B cell (primary cell): ENCODE results near the gene TAF11L5. TPM values are rescaled to one million over a fixed set of nuclear protein-coding genes. Genes with fewer than 3 reads are reported as not detected.
"Not testable (repeated sequence)": the region's sequence is repeated elsewhere in the genome, so short reads cannot be mapped to it uniquely, and the experiment has no call there.

Experiments
- ATAC-seq: fragments of 200-7000 bp; cut with Tn5 transposase; one replicate; pipeline ENCODE4 v1.10.0; 2021; ENCODE audit warnings: low read depth, mild to moderate bottlenecking, moderate number of reproducible peaks, moderate library complexity
- CTCF ChIA-PET: fragments of 350-600 bp; sonication (Branson Sonifier 250); formaldehyde crosslinking; loops from one replicate; lab custom pipeline; 2021; ENCODE audit warnings: antibody characterized with exemption, inconsistent platforms; lab: Charles Lee
- POLR2A ChIA-PET: fragments of 350-600 bp; sonication (Branson Sonifier 250); formaldehyde crosslinking; loops from one replicate; lab custom pipeline; 2021; ENCODE audit warnings: antibody characterized with exemption; lab: Charles Lee
- DNase-seq: peaks from one replicate; pipeline ENCODE4 v3.0.0; 2013
- H2AFZ ChIP-seq: 2 replicates; pipeline ENCODE4 v1.6.1; 2012; ENCODE audit warnings: mild to moderate bottlenecking, low read depth, low read length; ENCODE audit not compliant: insufficient read depth, poor library complexity, severe bottlenecking
- H3K27ac ChIP-seq, 2 donors: 1 replicate in 1 of 2; 2 replicates in 1 of 2; pipeline ENCODE4 v1.5.1; 2012 to 2013; ENCODE audit warnings: low read length in 2 of 2, mild to moderate bottlenecking in 2 of 2, moderate library complexity in 1 of 2
- H3K27me3 ChIP-seq, 4 experiments: fragments of 200-600 bp in 1 of 4; sonication (generic) in 1 of 4; replicated peaks in 1 of 4; 1 replicate in 2 of 4; 2 replicates in 2 of 4; pipeline versions ENCODE4 v1.6.1 to v1.7.0; 2013 to 2016; ENCODE audit warnings: low read length in 3 of 4, mild to moderate bottlenecking in 2 of 4, mixed read lengths in 1 of 4, moderate library complexity in 1 of 4; ENCODE audit not compliant: insufficient read depth in 4 of 4, control insufficient read depth in 3 of 4; ENCODE audit errors: control extremely low read depth in 1 of 4
- H3K36me3 ChIP-seq, 2 experiments: replicated peaks in 1 of 2; 1 replicate in 1 of 2; 2 replicates in 1 of 2; pipeline versions ENCODE4 v1.6.1 to v1.7.1; 2013; ENCODE audit warnings: low read length in 1 of 2; ENCODE audit not compliant: insufficient read depth in 2 of 2, control insufficient read depth in 1 of 2; ENCODE audit errors: control extremely low read depth in 1 of 2, extremely low read depth in 1 of 2
- H3K4me1 ChIP-seq, 2 donors: fragments of 200-600 bp in 1 of 2; sonication (generic) in 1 of 2; 1 replicate in 1 of 2; 2 replicates in 1 of 2; pipeline versions ENCODE4 v1.5.1 to v1.6.1; 2013 to 2017; ENCODE audit warnings: low read length in 2 of 2; ENCODE audit not compliant: control insufficient read depth in 2 of 2, insufficient read depth in 2 of 2
- H3K4me2 ChIP-seq: replicated peaks from 2 replicates; pipeline ENCODE3; 2012; ENCODE audit warnings: mild to moderate bottlenecking, low read depth, low read length; ENCODE audit not compliant: poor library complexity, severe bottlenecking
- H3K4me3 ChIP-seq, 5 experiments: fragments of 200-600 bp in 1 of 5; sonication (generic) in 1 of 5; 1 replicate in 3 of 5; 2 replicates in 2 of 5; pipeline versions ENCODE4 v1.5.1 to v1.7.0; 2011 to 2016; ENCODE audit warnings: low read length in 4 of 5, mild to moderate bottlenecking in 4 of 5, low read depth in 2 of 5, control low read depth in 1 of 5, moderate library complexity in 1 of 5; ENCODE audit not compliant: insufficient read depth in 1 of 5; ENCODE audit errors: control extremely low read depth in 1 of 5, extremely low read depth in 1 of 5
- H3K79me2 ChIP-seq: fragments of 200-600 bp; sonication (generic); one replicate; pipeline ENCODE4 v1.6.0; 2016; ENCODE audit warnings: low read length; ENCODE audit not compliant: control insufficient read depth, insufficient read depth
- H3K9ac ChIP-seq: fragments of 200-600 bp; sonication (generic); 2 replicates; pipeline ENCODE4 v1.6.1; 2017; ENCODE audit warnings: mild to moderate bottlenecking, low read length, moderate library complexity
- H3K9me3 ChIP-seq, 3 donors: one replicate each; pipeline versions ENCODE4 v1.6.1 to v1.7.1; 2013; ENCODE audit warnings: low read length in 2 of 3; ENCODE audit not compliant: control insufficient read depth in 2 of 3, insufficient read depth in 1 of 3; ENCODE audit errors: control extremely low read depth in 1 of 3
- H4K20me1 ChIP-seq: 2 replicates; pipeline ENCODE4 v1.6.0; 2012; ENCODE audit warnings: mild to moderate bottlenecking, low read length; ENCODE audit not compliant: insufficient read depth, control insufficient read depth, poor library complexity, severe bottlenecking
- H3K27ac Mint-ChIP-seq: one replicate; pipeline ENCODE4 v1.8.0; 2021; ENCODE audit warnings: mixed read lengths
- H3K27me3 Mint-ChIP-seq: one replicate; pipeline ENCODE4 v1.8.0; 2021; ENCODE audit warnings: mixed read lengths
- H3K4me1 Mint-ChIP-seq: one replicate; pipeline ENCODE4 v1.8.0; 2021; ENCODE audit warnings: mixed read lengths
- H3K4me3 Mint-ChIP-seq: one replicate; pipeline ENCODE4 v1.8.0; 2021; ENCODE audit warnings: mixed read lengths
- H3K9me3 Mint-ChIP-seq: one replicate; pipeline ENCODE4 v1.8.0; 2022; ENCODE audit warnings: mixed read lengths; ENCODE audit not compliant: insufficient read depth
- CTCF ChIP-seq: fragments of 200-600 bp; IDR thresholded peaks from one replicate; pipeline ENCODE4 v1.8.0; 2022; ENCODE audit warnings: antibody characterized with exemption, mild to moderate bottlenecking
- EZH2 ChIP-seq: IDR thresholded peaks from 2 replicates; pipeline ENCODE4 v1.6.1; 2012; ENCODE audit warnings: borderline replicate concordance, low read depth, mild to moderate bottlenecking, moderate library complexity, low read length; ENCODE audit not compliant: insufficient read depth, poor library complexity, severe bottlenecking
- WGBS: methylation state at CpG from one replicate; pipeline ENCODE4 v1.1.5; 2013; ENCODE audit warnings: missing lambda C conversion rate; ENCODE audit not compliant: insufficient coverage; 5-methylcytosine and 5-hydroxymethylcytosine counted together
- intact Hi-C: fragments of 100-400 bp; cut with micrococcal nuclease; formaldehyde crosslinking; loops from one replicate; pipeline ENCODE4 v1.10.0; 2022
- polyA plus RNA-seq: library from polyadenylated mRNA; depleted of rRNA; stranded (reverse); fragments of >200 nt; gene quantifications from 2 replicates; pipeline ENCODE4 v1.2.3, GENCODE V29; 2012
- total RNA-seq, 2 donors: library from RNA; stranded (reverse); fragments of 120-200 nt in 1 of 2; gene quantifications; 1 replicate in 1 of 2; 2 replicates in 1 of 2; pipeline versions ENCODE4 v1.2.3 to v1.2.4, GENCODE V29; 2013 to 2022

TAF11L5 gene
- total and polyA plus RNA-seq, 2 donors (not counting 1 experiment from before 2014, with no cell fraction given) = not detected

- Histone ChIP-seq H4K20me1 (no peaks in the 10 kb centered on the region), H3K4me3 (no peak overlapping the region), H3K4me1 (no peaks in the 10 kb centered on the region), H3K36me3 (no peaks in the 10 kb centered on the region), H3K27me3 (no peaks in the 10 kb centered on the region), H3K79me2 (no peaks in the 10 kb centered on the region), H3K27ac (no peak overlapping the region), H3K9ac (no peak overlapping the region), H3K4me2 (no peak overlapping the region), H3K9me3 (peaks cover 0 to 8% (median 0%) of the 10 kb centered on the region in 3 donors), H2AFZ (no peak overlapping the region)
- no peak overlapping the region for H3K4me3 Mint-ChIP-seq
- no peak overlapping the region for H3K27ac Mint-ChIP-seq
- DNase-seq (no peak), ATAC-seq (no peak)
- intact Hi-C loops = no loop called here
- ChIA-PET CTCF (no interaction called here), POLR2A (no interaction called here)
- no peaks in the 10 kb centered on the region for H3K4me1 Mint-ChIP-seq
- no peaks in the 10 kb centered on the region for H3K27me3 Mint-ChIP-seq
- WGBS = 100% methylated on average over 1 of the region's 1 CpG
- no peak for TF ChIP-seq EZH2
- no peak for TF ChIP-seq CTCF
- no peaks in the 10 kb centered on the region for H3K9me3 Mint-ChIP-seq
Observed at GRCh38 chr5:17487174-17487512, 37.9 kb upstream of the TAF11L5 start.

DNA sequence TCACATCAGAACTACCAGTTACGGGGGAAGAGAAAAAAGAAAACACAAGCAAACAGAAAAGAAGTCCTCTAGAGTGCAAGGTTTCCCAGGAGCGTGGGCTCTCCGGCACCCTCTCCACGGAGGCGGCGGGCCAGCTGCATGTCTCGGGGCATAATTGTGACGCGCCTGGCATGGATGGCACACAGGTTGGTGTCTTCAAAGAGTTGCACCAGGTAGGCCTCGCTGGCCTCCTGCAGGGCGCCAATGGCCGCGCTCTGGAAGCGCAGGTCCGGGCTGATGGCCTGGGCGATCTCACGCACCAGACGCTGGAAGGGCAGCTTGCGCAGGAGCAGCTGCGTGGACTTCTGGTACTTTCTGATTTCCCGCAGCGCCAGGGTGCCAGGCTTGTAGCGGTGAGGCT, 33.8 kb upstream of the TAF11L5 start:
- CTCF ChIA-PET, H3K27ac ChIP-seq, H3K9ac ChIP-seq, H3K27me3 Mint-ChIP-seq, H3K9me3 Mint-ChIP-seq, DNase-seq, H3K4me3 ChIP-seq, H3K36me3 ChIP-seq, H3K4me3 Mint-ChIP-seq, H3K4me1 Mint-ChIP-seq, POLR2A ChIA-PET, intact Hi-C loops, H3K79me2 ChIP-seq, H3K27me3 ChIP-seq, H3K4me2 ChIP-seq, H4K20me1 ChIP-seq, H3K9me3 ChIP-seq, ATAC-seq, H3K4me1 ChIP-seq, H3K27ac Mint-ChIP-seq, H2AFZ ChIP-seq: not testable (repeated sequence)
- 93% methylated on average over 21 of the region's 23 CpGs for WGBS
